Skeletal muscle tissue (tissue), 2 donors: Measurements from ENCODE around the gene IFI30. TPM values are rescaled to one million over a fixed set of nuclear protein-coding genes. Genes with fewer than 3 reads are reported as not detected.

ENCODE experiments used
- small RNA-seq: library from RNA; depleted of rRNA; stranded (forward); fragments of <200 nt; gene quantifications from one replicate; pipeline ENCODE3, GENCODE V24; 2014
- total RNA-seq: library from RNA; depleted of rRNA; stranded (reverse); fragments of >200 nt; gene quantifications from one replicate; pipeline ENCODE4 v1.2.3, GENCODE V29; 2014

IFI30 gene
- total RNA-seq, 1 donor from 2014 or later: 3.7 TPM

Small RNAs within 50 kb of the gene (small RNA-seq; reads per million reads assigned to genes)
- gene IFI30: not detected

Other genes starting within 250 kb of the IFI30 start
- gene CCDC124, start 240.8 kb upstream of the IFI30 start, total RNA-seq: 15.7 TPM
- gene KCNN1, start 206.7 kb upstream of the IFI30 start, total RNA-seq: 0.52 TPM
- 5.7 TPM for gene ARRDC2, start 165.6 kb upstream of the IFI30 start, total RNA-seq
- 0.52 TPM for gene IL12RB1, start 86.9 kb upstream of the IFI30 start, total RNA-seq
- gene MAST3, start 76.0 kb upstream of the IFI30 start, total RNA-seq: 3.7 TPM
- 11.5 TPM for gene PIK3R2, start 20.6 kb upstream of the IFI30 start, total RNA-seq
- gene MPV17L2, start 19.4 kb downstream of the IFI30 start, total RNA-seq: 4.2 TPM
- 0.52 TPM for gene RAB3A, start 30.2 kb downstream of the IFI30 start, total RNA-seq
- gene PDE4C, start 52.6 kb downstream of the IFI30 start, total RNA-seq: 2.1 TPM
- gene IQCN, start 100.6 kb downstream of the IFI30 start, total RNA-seq: 0.52 TPM
- gene JUND, start 107.8 kb downstream of the IFI30 start, total RNA-seq: 111 TPM
- gene LSM4, start 149.3 kb downstream of the IFI30 start, total RNA-seq: 119 TPM
- 10.4 TPM for gene PGPEP1, start 166.8 kb downstream of the IFI30 start, total RNA-seq
- 1.0 TPM for gene GDF15, start 212.3 kb downstream of the IFI30 start, total RNA-seq
- gene LRRC25, start 223.8 kb downstream of the IFI30 start, total RNA-seq: 2.1 TPM
- 79.3 TPM for gene SSBP4, start 245.6 kb downstream of the IFI30 start, total RNA-seq